ENCODE results near the gene PMIS2.
"Not testable (repeated sequence)": the region's sequence is repeated elsewhere in the genome, so short reads cannot be mapped to it uniquely, and the experiment has no call there.

The PMIS2 gene

GRCh38 chr19:35595026-35595425 is 9.1 kb downstream of the PMIS2 start:
- not testable (repeated sequence) for DNase-seq

GRCh38 chr19:35595928-35596327 is 10.0 kb downstream of the PMIS2 start:
- no peak for DNase-seq

GRCh38 chr19:35596366-35596999 is 10.5 kb downstream of the PMIS2 start:
- no peak for DNase-seq

GRCh38 chr19:35601971-35602370 is 16.0 kb downstream of the PMIS2 start:
- DNase-seq = no peak

GRCh38 chr19:35604436-35604835 is 18.5 kb downstream of the PMIS2 start:
- DNase-seq = not testable (repeated sequence)

- DNase-seq = not testable (repeated sequence)
Observed at GRCh38 chr19:35607170-35607569, 21.2 kb downstream of the PMIS2 start.

GRCh38 chr19:35607661-35608060 is 21.7 kb downstream of the PMIS2 start:
- DNase-seq = no peak

GRCh38 chr19:35608251-35608650 is 22.3 kb downstream of the PMIS2 start:
- DNase-seq = no peak

- no peak for DNase-seq
Observed at GRCh38 chr19:35609851-35610353, 23.9 kb downstream of the PMIS2 start.

GRCh38 chr19:35612224-35612558 is 26.2 kb downstream of the PMIS2 start:
- no peak for DNase-seq

GRCh38 chr19:35612559-35613321 is 26.8 kb downstream of the PMIS2 start, which contains the start of gene HAUS5:
HAUS5 (plus strand) TSS chr19:35612735; CDS start chr19:35612795, 60 bp downstream.
- DNase-seq = peak; percentile 94

- DNase-seq = no peak
Observed at GRCh38 chr19:35613574-35613973, 27.6 kb downstream of the PMIS2 start.

GRCh38 chr19:35615036-35615435 is 29.1 kb downstream of the PMIS2 start:
- DNase-seq = no peak

- no peak for DNase-seq
Observed at GRCh38 chr19:35618857-35619256, 32.9 kb downstream of the PMIS2 start.

- DNase-seq = no peak
Observed at GRCh38 chr19:35619290-35619923, 33.4 kb downstream of the PMIS2 start.

- DNase-seq = no peak
Observed at GRCh38 chr19:35620001-35620400, 34.0 kb downstream of the PMIS2 start.

- DNase-seq = no peak
Observed at GRCh38 chr19:35621708-35622107, 35.7 kb downstream of the PMIS2 start.

GRCh38 chr19:35622750-35623149 is 36.8 kb downstream of the PMIS2 start:
- no peak for DNase-seq

GRCh38 chr19:35623327-35624010 is 37.5 kb downstream of the PMIS2 start:
- no peak for DNase-seq

GRCh38 chr19:35628264-35628564 is 42.2 kb downstream of the PMIS2 start:
- no peak for DNase-seq

GRCh38 chr19:35628565-35629331 is 42.8 kb downstream of the PMIS2 start, which contains the start of gene RBM42:
RBM42 (plus strand) TSS chr19:35629036; CDS start chr19:35629154, 118 bp downstream.
- DNase-seq = peak; percentile 97

- DNase-seq = no peak
Observed at GRCh38 chr19:35629332-35629633, 43.3 kb downstream of the PMIS2 start.
